HepG2 (cell line): ENCODE results near the gene NUDT22. TPM values are rescaled to one million over a fixed set of nuclear protein-coding genes. Genes with fewer than 3 reads are reported as not detected.

Experiments
- ATF5 ChIP-seq: sonication (generic); formaldehyde crosslinking; IDR thresholded peaks from 2 replicates; pipeline ENCODE4 v1.4.0; 2020; ENCODE audit warnings: mild to moderate bottlenecking, low read depth, missing genetic modification reagents
- ATM ChIP-seq: fragments of 450-650 bp; IDR thresholded peaks from 2 replicates; pipeline ENCODE4 v1.7.1; 2017; ENCODE audit warnings: mild to moderate bottlenecking, borderline replicate concordance
- HOXA7 ChIP-seq: sonication (generic); formaldehyde crosslinking; IDR thresholded peaks from 2 replicates; pipeline ENCODE4 v1.8.1; 2022; ENCODE audit warnings: mild to moderate bottlenecking, missing genetic modification reagents, moderate library complexity
- KLF16 ChIP-seq, 2 experiments: sonication (generic) in 1 of 2; formaldehyde crosslinking in 1 of 2; IDR thresholded peaks; 2 replicates each; pipeline versions ENCODE4 v1.6.1 to v1.8.0; 2016 to 2023; ENCODE audit warnings: missing genetic modification reagents in 2 of 2, missing compliant biosample characterization in 1 of 2
- MEIS2 ChIP-seq: sonication (generic); formaldehyde crosslinking; IDR thresholded peaks from 2 replicates; pipeline ENCODE4 v1.9.0; 2021; ENCODE audit warnings: mild to moderate bottlenecking, missing genetic modification reagents
- SAP130 ChIP-seq: IDR thresholded peaks from 2 replicates; pipeline ENCODE4 v1.6.1; 2016; ENCODE audit warnings: low read depth
- SMC3 ChIP-seq: IDR thresholded peaks from 2 replicates; pipeline ENCODE4 v1.6.1; 2011; ENCODE audit warnings: low read length, improper control_type of control experiment
- SRF ChIP-seq: IDR thresholded peaks from 2 replicates; pipeline ENCODE4 v1.6.1; 2011; ENCODE audit warnings: mild to moderate bottlenecking, low read depth, low read length, moderate library complexity
- TBP ChIP-seq: sonication (generic); formaldehyde crosslinking; IDR thresholded peaks from 2 replicates; pipeline ENCODE4 v1.5.0; 2020; ENCODE audit warnings: missing genetic modification reagents
- TCF12 ChIP-seq, 2 experiments: fragments of 450-650 bp in 1 of 2; sonication (generic) in 1 of 2; formaldehyde crosslinking in 1 of 2; IDR thresholded peaks; 2 replicates each; pipeline versions ENCODE4 v1.6.1 to v1.8.0; 2017 to 2022; ENCODE audit warnings: antibody characterized with exemption in 1 of 2, mild to moderate bottlenecking in 1 of 2, missing genetic modification reagents in 1 of 2, moderate library complexity in 1 of 2
- USF2 ChIP-seq, 2 experiments: sonication (generic) in 1 of 2; formaldehyde crosslinking in 1 of 2; IDR thresholded peaks; 2 replicates each; pipeline versions ENCODE4 v1.5.1 to v1.6.1; 2011 to 2020; ENCODE audit warnings: borderline replicate concordance in 1 of 2, low read depth in 1 of 2, low read length in 1 of 2, mild to moderate bottlenecking in 1 of 2, missing genetic modification reagents in 1 of 2, moderate library complexity in 1 of 2
- ZBTB1 ChIP-seq: sonication (generic); formaldehyde crosslinking; IDR thresholded peaks from 2 replicates; pipeline ENCODE4 v1.4.0; 2020; ENCODE audit warnings: missing genetic modification reagents, borderline replicate concordance
- ZFP37 ChIP-seq: sonication (generic); formaldehyde crosslinking; IDR thresholded peaks from 2 replicates; pipeline ENCODE4 v1.4.0; 2020; ENCODE audit warnings: missing genetic modification reagents, borderline replicate concordance
- ZMAT3 ChIP-seq: sonication (generic); formaldehyde crosslinking; conservative IDR thresholded peaks from 2 replicates; pipeline ENCODE4 v1.7.0; 2021; ENCODE audit warnings: missing genetic modification reagents
- polyA plus RNA-seq, 8 experiments: library from polyadenylated mRNA; depleted of rRNA in 3 of 8; stranded (reverse) in 7 of 8; unstranded in 1 of 8; fragments of >200 nt; fragmentation: Illumina TruSeq in 4 of 8; extraction: Trizol in 4 of 8; gene quantifications; 2 replicates each; pipeline versions ENCODE4 v1.2.1 to v1.2.3, GENCODE V29; 2011 to 2016; ENCODE audit warnings: low read depth in 4 of 8, missing spikeins in 1 of 8, mixed read lengths in 1 of 8; ENCODE audit not compliant: insufficient read depth in 1 of 8
- total RNA-seq, 5 experiments: library from RNA; depleted of rRNA; stranded (reverse); fragments of >200 nt; fragmentation: Illumina TruSeq; extraction: Trizol; gene quantifications; 2 replicates each; pipeline ENCODE4 v1.2.3, GENCODE V29; 2016; ENCODE audit warnings: low read depth in 1 of 5
- TF ChIP-seq, protein P1 (sequence below), 2 experiments: sonication (generic) in 1 of 2; formaldehyde crosslinking in 1 of 2; IDR thresholded peaks; 2 replicates each; pipeline versions ENCODE4 v1.6.1 to v1.9.0; 2014 to 2022; ENCODE audit warnings: antibody characterized with exemption in 1 of 2, borderline replicate concordance in 1 of 2, inconsistent platforms in 1 of 2, low read depth in 1 of 2, missing genetic modification reagents in 1 of 2
- TF ChIP-seq, protein P2 (sequence below): sonication (generic); formaldehyde crosslinking; conservative IDR thresholded peaks from 2 replicates; pipeline ENCODE4 v1.4.0; 2020; ENCODE audit warnings: missing genetic modification reagents

NUDT22 gene
- total and polyA plus RNA-seq, 2 of the 13 experiments (the other 11 are each of a cell fraction or from before 2014, with no cell fraction given), result 33.5 to 39.8 TPM

- TF ChIP-seq, protein P1, sequence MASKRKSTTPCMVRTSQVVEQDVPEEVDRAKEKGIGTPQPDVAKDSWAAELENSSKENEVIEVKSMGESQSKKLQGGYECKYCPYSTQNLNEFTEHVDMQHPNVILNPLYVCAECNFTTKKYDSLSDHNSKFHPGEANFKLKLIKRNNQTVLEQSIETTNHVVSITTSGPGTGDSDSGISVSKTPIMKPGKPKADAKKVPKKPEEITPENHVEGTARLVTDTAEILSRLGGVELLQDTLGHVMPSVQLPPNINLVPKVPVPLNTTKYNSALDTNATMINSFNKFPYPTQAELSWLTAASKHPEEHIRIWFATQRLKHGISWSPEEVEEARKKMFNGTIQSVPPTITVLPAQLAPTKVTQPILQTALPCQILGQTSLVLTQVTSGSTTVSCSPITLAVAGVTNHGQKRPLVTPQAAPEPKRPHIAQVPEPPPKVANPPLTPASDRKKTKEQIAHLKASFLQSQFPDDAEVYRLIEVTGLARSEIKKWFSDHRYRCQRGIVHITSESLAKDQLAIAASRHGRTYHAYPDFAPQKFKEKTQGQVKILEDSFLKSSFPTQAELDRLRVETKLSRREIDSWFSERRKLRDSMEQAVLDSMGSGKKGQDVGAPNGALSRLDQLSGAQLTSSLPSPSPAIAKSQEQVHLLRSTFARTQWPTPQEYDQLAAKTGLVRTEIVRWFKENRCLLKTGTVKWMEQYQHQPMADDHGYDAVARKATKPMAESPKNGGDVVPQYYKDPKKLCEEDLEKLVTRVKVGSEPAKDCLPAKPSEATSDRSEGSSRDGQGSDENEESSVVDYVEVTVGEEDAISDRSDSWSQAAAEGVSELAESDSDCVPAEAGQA (IDR thresholded peaks at IDR 0.05; ENCODE audit: low read depth), result 0 out of 2 replicates have a peak, but pooled peaks have one; percentile 26
- TF ChIP-seq, protein P1 (CRISPR knock-in tag; IDR thresholded peaks at IDR 0.05; ENCODE audit: borderline replicate concordance), result peak; percentile 43; the same call in 1 of the 2 replicates
- no peak for TF ChIP-seq TCF12 (IDR thresholded peaks at IDR 0.05)
- peak; percentile 68; the same call in 1 of the 2 replicates for TF ChIP-seq TCF12 (CRISPR knock-in tag; IDR thresholded peaks at IDR 0.05)
- peak; percentile 80 to 84 for TF ChIP-seq KLF16 (CRISPR knock-in tag; IDR thresholded peaks at IDR 0.05)
- peak; percentile 61; the same call in 1 of the 2 replicates for TF ChIP-seq USF2 (IDR thresholded peaks at IDR 0.05; ENCODE audit: low read depth, low read length)
- peak; percentile 94 for TF ChIP-seq USF2 (CRISPR knock-in tag; IDR thresholded peaks at IDR 0.05; ENCODE audit: borderline replicate concordance)
- TF ChIP-seq, protein P2, sequence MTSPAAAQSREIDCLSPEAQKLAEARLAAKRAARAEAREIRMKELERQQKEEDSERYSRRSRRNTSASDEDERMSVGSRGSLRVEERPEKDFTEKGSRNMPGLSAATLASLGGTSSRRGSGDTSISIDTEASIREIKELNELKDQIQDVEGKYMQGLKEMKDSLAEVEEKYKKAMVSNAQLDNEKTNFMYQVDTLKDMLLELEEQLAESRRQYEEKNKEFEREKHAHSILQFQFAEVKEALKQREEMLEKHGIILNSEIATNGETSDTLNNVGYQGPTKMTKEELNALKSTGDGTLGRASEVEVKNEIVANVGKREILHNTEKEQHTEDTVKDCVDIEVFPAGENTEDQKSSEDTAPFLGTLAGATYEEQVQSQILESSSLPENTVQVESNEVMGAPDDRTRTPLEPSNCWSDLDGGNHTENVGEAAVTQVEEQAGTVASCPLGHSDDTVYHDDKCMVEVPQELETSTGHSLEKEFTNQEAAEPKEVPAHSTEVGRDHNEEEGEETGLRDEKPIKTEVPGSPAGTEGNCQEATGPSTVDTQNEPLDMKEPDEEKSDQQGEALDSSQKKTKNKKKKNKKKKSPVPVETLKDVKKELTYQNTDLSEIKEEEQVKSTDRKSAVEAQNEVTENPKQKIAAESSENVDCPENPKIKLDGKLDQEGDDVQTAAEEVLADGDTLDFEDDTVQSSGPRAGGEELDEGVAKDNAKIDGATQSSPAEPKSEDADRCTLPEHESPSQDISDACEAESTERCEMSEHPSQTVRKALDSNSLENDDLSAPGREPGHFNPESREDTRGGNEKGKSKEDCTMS, result no peak
- peak; percentile 60; the same call in 1 of the 2 replicates for TF ChIP-seq ZFP37 (CRISPR knock-in tag)
- TF ChIP-seq SRF, result no peak
- TF ChIP-seq ZMAT3 (CRISPR knock-in tag), result peak; percentile 97
- TF ChIP-seq SMC3, result no peak
- peak; percentile 87; the same call in 1 of the 2 replicates for TF ChIP-seq HOXA7 (CRISPR knock-in tag)
- no peak for TF ChIP-seq TBP (CRISPR knock-in tag)
- TF ChIP-seq ATF5, result peak; percentile 57; the same call in 1 of the 2 replicates
- peak; percentile 72; the same call in 1 of the 2 replicates for TF ChIP-seq MEIS2 (CRISPR knock-in tag)
- no peak for TF ChIP-seq ZBTB1 (CRISPR knock-in tag)
- peak; percentile 92 for TF ChIP-seq SAP130 (CRISPR knock-in tag)
- no peak for TF ChIP-seq ATM
These were observed 40.8 kb upstream of the NUDT22 start (continued) for GRCh38 chr11:64185175-64185692.
